ENCODE measurements around the gene SLC37A1.

The SLC37A1 gene

DNA sequence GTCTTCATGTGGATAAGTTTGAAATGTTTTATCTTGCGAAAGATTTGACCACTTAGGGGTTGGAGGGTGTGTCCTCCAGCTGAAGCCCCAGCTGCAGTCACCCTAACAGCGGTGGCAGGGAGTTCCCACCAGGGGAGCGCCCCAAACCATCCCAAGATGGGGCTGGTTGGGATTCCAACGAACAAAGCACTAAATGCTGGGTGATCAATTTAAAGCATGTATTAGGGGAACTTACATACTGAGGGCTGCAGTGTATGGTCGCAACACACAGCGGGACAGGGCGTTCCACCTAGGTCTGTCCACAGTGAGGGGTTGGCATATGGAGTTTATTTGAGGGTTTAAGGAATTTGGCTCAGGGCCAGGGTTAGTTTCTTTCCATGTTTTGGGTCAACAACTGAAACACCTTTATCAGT is 26.3 kb downstream of the SLC37A1 start:
- Histone ChIP-seq H3K4me2 (ENCODE audit: insufficient read depth, low read length) (no peak overlapping the region), H3K79me2 (ENCODE audit: insufficient read depth, low read length) (no peaks in the 10 kb centered on the region), H3K36me3 (ENCODE audit: insufficient read depth, low read length) (peaks cover 4% of the 10 kb centered on the region; the same call in 1 of the 2 replicates), H3K27me3 (ENCODE audit: insufficient read depth, low read length, poor library complexity) (no peaks in the 10 kb centered on the region), H3K9ac (ENCODE audit: low read depth, low read length) (no peak overlapping the region), H2AFZ (ENCODE audit: low read depth, low read length) (no peak overlapping the region), H3K4me1 (ENCODE audit: insufficient read depth, low read length) (no peaks in the 10 kb centered on the region), H3K27ac (ENCODE audit: low read length) (no peak overlapping the region), H3K9me3 (ENCODE audit: insufficient read depth, low read length, severe bottlenecking) (no peaks in the 10 kb centered on the region), H3K4me3 (ENCODE audit: low read depth in 1 of 2, low read length in 2 of 2) (no peak overlapping the region), H4K20me1 (ENCODE audit: insufficient read depth, low read length) (0 out of 2 replicates have a peak, but pooled peaks cover 5% of the 10 kb centered on the region)
- DNase-seq, result peak; percentile 34
- ATAC-seq (ENCODE audit: insufficient read depth, low read depth), result peak; percentile 49; the same call in 1 of the 3 replicates
- TF ChIP-seq, protein P1, sequence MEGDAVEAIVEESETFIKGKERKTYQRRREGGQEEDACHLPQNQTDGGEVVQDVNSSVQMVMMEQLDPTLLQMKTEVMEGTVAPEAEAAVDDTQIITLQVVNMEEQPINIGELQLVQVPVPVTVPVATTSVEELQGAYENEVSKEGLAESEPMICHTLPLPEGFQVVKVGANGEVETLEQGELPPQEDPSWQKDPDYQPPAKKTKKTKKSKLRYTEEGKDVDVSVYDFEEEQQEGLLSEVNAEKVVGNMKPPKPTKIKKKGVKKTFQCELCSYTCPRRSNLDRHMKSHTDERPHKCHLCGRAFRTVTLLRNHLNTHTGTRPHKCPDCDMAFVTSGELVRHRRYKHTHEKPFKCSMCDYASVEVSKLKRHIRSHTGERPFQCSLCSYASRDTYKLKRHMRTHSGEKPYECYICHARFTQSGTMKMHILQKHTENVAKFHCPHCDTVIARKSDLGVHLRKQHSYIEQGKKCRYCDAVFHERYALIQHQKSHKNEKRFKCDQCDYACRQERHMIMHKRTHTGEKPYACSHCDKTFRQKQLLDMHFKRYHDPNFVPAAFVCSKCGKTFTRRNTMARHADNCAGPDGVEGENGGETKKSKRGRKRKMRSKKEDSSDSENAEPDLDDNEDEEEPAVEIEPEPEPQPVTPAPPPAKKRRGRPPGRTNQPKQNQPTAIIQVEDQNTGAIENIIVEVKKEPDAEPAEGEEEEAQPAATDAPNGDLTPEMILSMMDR (IDR thresholded peaks at IDR 0.05; ENCODE audit: borderline replicate concordance, extremely low read depth, low read length, poor library complexity, severe bottlenecking), result peak; percentile 54
- TF ChIP-seq EZH2 (IDR thresholded peaks at IDR 0.05; ENCODE audit: borderline replicate concordance, low read depth, low read length, severe bottlenecking), result no peak

DNA sequence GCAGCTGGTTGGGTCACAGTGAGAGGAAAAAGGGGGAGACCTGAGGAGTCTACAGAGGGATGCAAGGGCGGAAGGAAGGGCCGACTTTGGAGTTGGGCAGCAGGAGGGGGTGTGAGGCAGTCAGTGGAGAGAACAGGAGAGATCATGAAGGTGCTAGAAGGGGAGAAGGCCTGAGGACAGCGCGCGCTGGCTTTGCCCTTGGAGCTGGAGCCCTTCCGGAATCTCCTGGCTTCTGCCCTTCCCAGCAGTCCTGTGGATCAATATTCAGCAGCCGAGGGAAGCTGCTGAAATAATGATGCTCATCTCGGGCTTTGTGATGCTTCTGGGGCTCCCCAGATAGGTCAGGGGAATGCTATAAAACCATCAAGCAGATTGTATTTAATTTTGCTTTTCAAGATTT is 26.7 kb downstream of the SLC37A1 start:
- no peak for DNase-seq
- Histone ChIP-seq H3K9ac (ENCODE audit: low read depth, low read length) (no peak overlapping the region), H3K4me1 (ENCODE audit: insufficient read depth, low read length) (no peaks in the 10 kb centered on the region), H3K9me3 (ENCODE audit: insufficient read depth, low read length, severe bottlenecking) (no peaks in the 10 kb centered on the region), H3K4me3 (ENCODE audit: low read depth in 1 of 2, low read length in 2 of 2) (no peak overlapping the region), H3K27me3 (ENCODE audit: insufficient read depth, low read length, poor library complexity) (no peaks in the 10 kb centered on the region), H2AFZ (ENCODE audit: low read depth, low read length) (no peak overlapping the region), H3K4me2 (ENCODE audit: insufficient read depth, low read length) (no peak overlapping the region), H3K36me3 (ENCODE audit: insufficient read depth, low read length) (peaks cover 4% of the 10 kb centered on the region; the same call in 1 of the 2 replicates), H3K27ac (ENCODE audit: low read length) (no peak overlapping the region), H4K20me1 (ENCODE audit: insufficient read depth, low read length) (0 out of 2 replicates have a peak, but pooled peaks cover 5% of the 10 kb centered on the region), H3K79me2 (ENCODE audit: insufficient read depth, low read length) (no peaks in the 10 kb centered on the region)
- no peak for TF ChIP-seq EZH2 (IDR thresholded peaks at IDR 0.05; ENCODE audit: borderline replicate concordance, low read depth, low read length, severe bottlenecking)
- TF ChIP-seq, protein P1 (IDR thresholded peaks at IDR 0.05; ENCODE audit: borderline replicate concordance, extremely low read depth, low read length, poor library complexity, severe bottlenecking), result no peak
- no peak for ATAC-seq (ENCODE audit: insufficient read depth, low read depth)

DNA sequence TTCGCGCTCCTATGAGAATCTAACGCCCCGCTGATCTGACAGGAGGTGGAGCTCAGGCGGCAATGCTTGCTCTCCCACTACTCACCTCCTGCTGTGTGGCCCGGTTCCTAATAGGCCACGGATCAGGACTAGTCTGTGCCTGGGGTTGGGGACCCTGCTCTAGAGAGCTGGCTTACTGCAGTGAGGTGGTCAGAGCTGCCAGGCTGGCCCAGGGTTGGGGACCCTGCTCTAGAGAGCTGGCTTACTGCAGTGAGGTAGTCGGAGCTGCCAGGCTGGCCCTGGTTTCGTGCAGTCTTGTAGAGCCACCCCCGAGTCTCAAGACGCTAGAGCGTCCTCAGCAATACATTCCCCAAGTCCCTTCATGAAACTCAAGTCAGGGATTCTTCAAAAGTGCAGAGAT is 27.5 kb downstream of the SLC37A1 start:
- DNase-seq (no peak), ATAC-seq (ENCODE audit: insufficient read depth, low read depth) (no peak)
- H3K79me2 ChIP-seq (ENCODE audit: insufficient read depth, low read length), result no peaks in the 10 kb centered on the region

More for the DNA sequence above, 27.5 kb downstream of the SLC37A1 start:
- no peak overlapping the region for H3K9ac ChIP-seq (ENCODE audit: low read depth, low read length)
- no peaks in the 10 kb centered on the region; the same call in 1 of the 2 replicates for H3K36me3 ChIP-seq (ENCODE audit: insufficient read depth, low read length)
- no peak for TF ChIP-seq EZH2 (IDR thresholded peaks at IDR 0.05; ENCODE audit: borderline replicate concordance, low read depth, low read length, severe bottlenecking)
- TF ChIP-seq, protein P1 (IDR thresholded peaks at IDR 0.05; ENCODE audit: borderline replicate concordance, extremely low read depth, low read length, poor library complexity, severe bottlenecking), result no peak
- H4K20me1 ChIP-seq (ENCODE audit: insufficient read depth, low read length), result 0 out of 2 replicates have a peak, but pooled peaks cover 5% of the 10 kb centered on the region
- no peak overlapping the region for H3K4me3 ChIP-seq (ENCODE audit: low read depth in 1 of 2, low read length in 2 of 2)
- H3K4me2 ChIP-seq (ENCODE audit: insufficient read depth, low read length), result no peak overlapping the region
- no peaks in the 10 kb centered on the region for H3K9me3 ChIP-seq (ENCODE audit: insufficient read depth, low read length, severe bottlenecking)
- no peaks in the 10 kb centered on the region for H3K4me1 ChIP-seq (ENCODE audit: insufficient read depth, low read length)
- no peaks in the 10 kb centered on the region for H3K27me3 ChIP-seq (ENCODE audit: insufficient read depth, low read length, poor library complexity)
- no peak overlapping the region for H3K27ac ChIP-seq (ENCODE audit: low read length)
- no peak overlapping the region for H2AFZ ChIP-seq (ENCODE audit: low read depth, low read length)
